ENCODE data around the gene PPP1R9B.

DNA sequence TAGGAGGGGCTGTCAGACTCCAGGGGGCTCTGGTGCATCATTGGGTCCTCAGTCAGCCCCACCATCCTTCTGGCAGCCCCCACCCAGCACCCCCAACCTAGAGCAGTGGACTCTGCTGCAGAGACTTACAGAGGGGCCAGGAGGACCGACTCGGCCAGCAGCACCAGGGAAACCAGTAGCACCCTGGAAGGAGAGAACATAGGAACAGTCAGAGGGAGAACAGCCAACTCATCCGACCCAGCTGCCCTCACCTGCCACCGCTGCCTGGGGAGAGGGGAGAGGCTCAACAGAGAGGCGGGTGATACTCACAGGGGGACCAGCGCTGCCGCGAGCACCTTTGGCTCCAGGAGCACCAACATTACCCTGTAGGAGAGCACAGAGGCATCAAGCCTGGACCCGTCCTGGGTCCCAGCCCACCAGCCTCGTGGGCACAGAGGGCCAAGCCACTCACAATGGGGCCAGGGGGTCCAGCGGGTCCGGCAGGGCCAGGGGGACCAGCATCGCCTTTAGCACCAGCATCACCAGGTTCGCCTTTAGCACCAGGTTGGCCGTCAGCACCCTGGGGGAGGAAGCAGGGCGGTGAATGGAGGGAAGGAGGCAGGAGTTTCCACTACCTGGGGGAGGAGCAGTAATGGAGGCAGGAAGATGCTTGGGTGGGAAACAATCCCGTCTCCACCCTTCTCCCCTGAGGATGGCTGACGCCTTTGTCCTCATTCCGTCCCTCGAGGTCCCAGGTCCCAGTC is 39.2 kb upstream of the PPP1R9B start:
- TF ChIP-seq, protein P1, sequence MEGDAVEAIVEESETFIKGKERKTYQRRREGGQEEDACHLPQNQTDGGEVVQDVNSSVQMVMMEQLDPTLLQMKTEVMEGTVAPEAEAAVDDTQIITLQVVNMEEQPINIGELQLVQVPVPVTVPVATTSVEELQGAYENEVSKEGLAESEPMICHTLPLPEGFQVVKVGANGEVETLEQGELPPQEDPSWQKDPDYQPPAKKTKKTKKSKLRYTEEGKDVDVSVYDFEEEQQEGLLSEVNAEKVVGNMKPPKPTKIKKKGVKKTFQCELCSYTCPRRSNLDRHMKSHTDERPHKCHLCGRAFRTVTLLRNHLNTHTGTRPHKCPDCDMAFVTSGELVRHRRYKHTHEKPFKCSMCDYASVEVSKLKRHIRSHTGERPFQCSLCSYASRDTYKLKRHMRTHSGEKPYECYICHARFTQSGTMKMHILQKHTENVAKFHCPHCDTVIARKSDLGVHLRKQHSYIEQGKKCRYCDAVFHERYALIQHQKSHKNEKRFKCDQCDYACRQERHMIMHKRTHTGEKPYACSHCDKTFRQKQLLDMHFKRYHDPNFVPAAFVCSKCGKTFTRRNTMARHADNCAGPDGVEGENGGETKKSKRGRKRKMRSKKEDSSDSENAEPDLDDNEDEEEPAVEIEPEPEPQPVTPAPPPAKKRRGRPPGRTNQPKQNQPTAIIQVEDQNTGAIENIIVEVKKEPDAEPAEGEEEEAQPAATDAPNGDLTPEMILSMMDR (IDR thresholded peaks at IDR 0.05; ENCODE audit: borderline replicate concordance, extremely low read depth, low read length, poor library complexity, severe bottlenecking) = no peak
- no peak for TF ChIP-seq EZH2 (IDR thresholded peaks at IDR 0.05; ENCODE audit: borderline replicate concordance, low read depth, low read length, severe bottlenecking)
